Measurements from ENCODE around the gene CECR2. TPM values are rescaled to one million over a fixed set of nuclear protein-coding genes. Genes with fewer than 3 reads are reported as not detected.

Gene CECR2
- total and polyA plus RNA-seq, 2 experiments from 2014 or later, result 0.10 TPM; not detected in 1

DNA sequence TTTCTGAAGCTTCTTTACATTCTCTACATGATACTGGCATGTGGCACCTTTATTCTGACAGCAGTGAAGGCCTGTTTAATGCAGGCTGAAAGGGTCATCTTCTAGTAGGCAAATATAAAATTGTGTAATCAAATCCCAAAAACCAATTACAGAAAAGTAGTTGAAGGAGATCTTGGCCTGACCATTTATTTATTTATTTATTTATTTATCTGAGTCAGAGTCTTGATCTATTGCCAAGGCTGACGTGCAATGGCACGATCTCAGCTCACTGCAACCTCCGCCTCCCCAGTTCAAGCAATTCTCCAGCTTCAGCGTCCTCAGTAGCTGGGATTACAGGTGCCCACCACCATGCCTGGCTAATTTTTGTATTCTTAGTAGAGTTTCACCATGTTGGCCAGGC, 22.7 kb upstream of the CECR2 start:
- no peak overlapping the region for H3K4me2 ChIP-seq (ENCODE audit: unreplicated experiment)
- no peak overlapping the region for H2AFZ ChIP-seq
- no peaks in the 10 kb centered on the region for H4K20me1 ChIP-seq (ENCODE audit: insufficient read depth)
- no peaks in the 10 kb centered on the region for H3K27me3 ChIP-seq (replicated peaks; ENCODE audit: insufficient read depth)
- H3K36me3 ChIP-seq (ENCODE audit: low read depth), result no peaks in the 10 kb centered on the region
- no peaks in the 10 kb centered on the region for H3F3A ChIP-seq (ENCODE audit: insufficient read depth)
- H3K4me1 ChIP-seq (ENCODE audit: insufficient read depth), result no peaks in the 10 kb centered on the region
- in situ Hi-C loops (cut with MboI), result no loop called here
- no peaks in the 10 kb centered on the region for H3K9me2 ChIP-seq (ENCODE audit: insufficient read depth)
- no peak overlapping the region for H3K9ac ChIP-seq
- 32 to 36% methylated on average over 4 of the region's 4 CpGs for whole genome bisulfite sequencing, 2 experiments (ENCODE audit: low coverage in 1 of 2, low lambda C conversion rate in 2 of 2, missing lambda C conversion rate in 2 of 2)
- H3K4me3 ChIP-seq, result no peak overlapping the region
- no peaks in the 10 kb centered on the region for H3K9me3 ChIP-seq (ENCODE audit: low read depth)
- H3K79me2 ChIP-seq (ENCODE audit: insufficient read depth), result no peaks in the 10 kb centered on the region
- TF ChIP-seq EZH2phosphoT487 (IDR thresholded peaks at IDR 0.05; ENCODE audit: insufficient read depth, low read depth) (no peak), EZH2 (IDR thresholded peaks at IDR 0.05; ENCODE audit: insufficient read depth, poor library complexity, severe bottlenecking) (no peak)
- no peak overlapping the region for H3K27ac ChIP-seq
- DNase-seq, result no peak

- no peak overlapping the region for H2AFZ ChIP-seq
- WGBS, 2 experiments (ENCODE audit: low coverage in 1 of 2, low lambda C conversion rate in 2 of 2, missing lambda C conversion rate in 2 of 2), result 68 to 72% methylated on average over 9 to 11 of the region's 11 CpGs
- no peaks in the 10 kb centered on the region for H4K20me1 ChIP-seq (ENCODE audit: insufficient read depth)
- H3K9ac ChIP-seq, result no peak overlapping the region
- no peaks in the 10 kb centered on the region for H3K36me3 ChIP-seq (ENCODE audit: low read depth)
- no peak for DNase-seq
- H3K4me3 ChIP-seq, result no peak overlapping the region
- no peaks in the 10 kb centered on the region for H3F3A ChIP-seq (ENCODE audit: insufficient read depth)
- TF ChIP-seq EZH2 (IDR thresholded peaks at IDR 0.05; ENCODE audit: insufficient read depth, poor library complexity, severe bottlenecking), result no peak
- no peak for TF ChIP-seq EZH2phosphoT487 (IDR thresholded peaks at IDR 0.05; ENCODE audit: insufficient read depth, low read depth)
- H3K79me2 ChIP-seq (ENCODE audit: insufficient read depth), result no peaks in the 10 kb centered on the region
- H3K4me2 ChIP-seq (ENCODE audit: unreplicated experiment), result no peak overlapping the region
- no peaks in the 10 kb centered on the region for H3K4me1 ChIP-seq (ENCODE audit: insufficient read depth)
- no peaks in the 10 kb centered on the region for H3K27me3 ChIP-seq (replicated peaks; ENCODE audit: insufficient read depth)
- no peaks in the 10 kb centered on the region for H3K9me3 ChIP-seq (ENCODE audit: low read depth)
- no peak overlapping the region for H3K27ac ChIP-seq
- H3K9me2 ChIP-seq (ENCODE audit: insufficient read depth), result no peaks in the 10 kb centered on the region
- in situ Hi-C loops (cut with MboI), result no loop called here
These were observed 21.5 kb upstream of the CECR2 start for GRCh38 chr22:17347724-17348123.

GRCh38 chr22:17348464-17349103, 20.7 kb upstream of the CECR2 start:
- no peak overlapping the region for H3K4me3 ChIP-seq
- H3K9ac ChIP-seq, result no peak overlapping the region
- H2AFZ ChIP-seq, result no peak overlapping the region
- TF ChIP-seq EZH2 (IDR thresholded peaks at IDR 0.05; ENCODE audit: insufficient read depth, poor library complexity, severe bottlenecking) (no peak), EZH2phosphoT487 (IDR thresholded peaks at IDR 0.05; ENCODE audit: insufficient read depth, low read depth) (no peak)
- H3K27ac ChIP-seq, result no peak overlapping the region
- no peaks in the 10 kb centered on the region for H3K79me2 ChIP-seq (ENCODE audit: insufficient read depth)
- no peaks in the 10 kb centered on the region for H4K20me1 ChIP-seq (ENCODE audit: insufficient read depth)
- no peaks in the 10 kb centered on the region for H3K9me3 ChIP-seq (ENCODE audit: low read depth)
- H3K4me2 ChIP-seq (ENCODE audit: unreplicated experiment), result no peak overlapping the region
- H3K4me1 ChIP-seq (ENCODE audit: insufficient read depth), result no peaks in the 10 kb centered on the region
- no peaks in the 10 kb centered on the region for H3K27me3 ChIP-seq (replicated peaks; ENCODE audit: insufficient read depth)
- 44 to 48% methylated on average over 13 to 14 of the region's 14 CpGs for WGBS, 2 experiments (ENCODE audit: low coverage in 1 of 2, low lambda C conversion rate in 2 of 2, missing lambda C conversion rate in 2 of 2)
- H3K9me2 ChIP-seq (ENCODE audit: insufficient read depth), result no peaks in the 10 kb centered on the region
- in situ Hi-C loops (cut with MboI), result no loop called here
- no peaks in the 10 kb centered on the region for H3F3A ChIP-seq (ENCODE audit: insufficient read depth)
- no peaks in the 10 kb centered on the region for H3K36me3 ChIP-seq (ENCODE audit: low read depth)
- DNase-seq, result no peak

GRCh38 chr22:17349172-17349571, 20.1 kb upstream of the CECR2 start:
- DNase-seq, result no peak
- Histone ChIP-seq H3K9me3 (ENCODE audit: low read depth) (no peaks in the 10 kb centered on the region), H3K4me3 (no peak overlapping the region), H3K9ac (no peak overlapping the region), H3K9me2 (ENCODE audit: insufficient read depth) (no peaks in the 10 kb centered on the region), H3K27ac (no peak overlapping the region), H3K36me3 (ENCODE audit: low read depth) (no peaks in the 10 kb centered on the region), H2AFZ (no peak overlapping the region), H3K79me2 (ENCODE audit: insufficient read depth) (no peaks in the 10 kb centered on the region), H3K4me2 (ENCODE audit: unreplicated experiment) (no peak overlapping the region), H3K4me1 (ENCODE audit: insufficient read depth) (no peaks in the 10 kb centered on the region), H3K27me3 (replicated peaks; ENCODE audit: insufficient read depth) (no peaks in the 10 kb centered on the region), H4K20me1 (ENCODE audit: insufficient read depth) (no peaks in the 10 kb centered on the region), H3F3A (ENCODE audit: insufficient read depth) (no peaks in the 10 kb centered on the region)
- WGBS, 2 experiments (ENCODE audit: low coverage in 1 of 2, low lambda C conversion rate in 2 of 2, missing lambda C conversion rate in 2 of 2), result 39 to 41% methylated on average over 10 of the region's 10 CpGs
- TF ChIP-seq EZH2phosphoT487 (IDR thresholded peaks at IDR 0.05; ENCODE audit: insufficient read depth, low read depth) (no peak), EZH2 (IDR thresholded peaks at IDR 0.05; ENCODE audit: insufficient read depth, poor library complexity, severe bottlenecking) (no peak)
- in situ Hi-C loops (cut with MboI), result no loop called here

All from GM23248 (cell line).